Keratinocyte (primary cell): ENCODE results near the gene C17orf58. TPM values are rescaled to one million over a fixed set of nuclear protein-coding genes. Genes with fewer than 3 reads are reported as not detected.

ENCODE experiments used
- DNase-seq: peaks from one replicate; pipeline ENCODE4 v3.0.0-alpha.2; 2011; ENCODE audit warnings: low read depth, missing footprints, low spot score
- FAIRE-seq: peaks from 2 replicates; lab custom pipeline; 2011; peaks lifted over from hg19 to GRCh38; lab: Jason Lieb, UNC
- H2AFZ ChIP-seq: 2 replicates; pipeline ENCODE4 v1.6.0; 2012; ENCODE audit warnings: low read length, control low read depth, inconsistent platforms; ENCODE audit not compliant: control insufficient read depth
- H3K27ac ChIP-seq: 2 replicates; pipeline ENCODE4 v1.5.1; 2011; ENCODE audit warnings: low read length; ENCODE audit not compliant: control insufficient read depth, insufficient read depth
- H3K27me3 ChIP-seq: 3 replicates; pipeline ENCODE4 v1.6.0; 2011; ENCODE audit warnings: low read length; ENCODE audit not compliant: control insufficient read depth, insufficient read depth; ENCODE audit errors: extremely low read depth
- H3K36me3 ChIP-seq, 2 experiments: 2 replicates in 1 of 2; 3 replicates in 1 of 2; pipeline ENCODE4 v1.5.1; 2011; ENCODE audit warnings: low read length in 2 of 2, mild to moderate bottlenecking in 1 of 2; ENCODE audit not compliant: control insufficient read depth in 2 of 2, insufficient read depth in 2 of 2; ENCODE audit errors: extremely low read depth in 1 of 2
- H3K4me1 ChIP-seq: 3 replicates; pipeline ENCODE4 v1.5.1; 2011; ENCODE audit warnings: low read length; ENCODE audit not compliant: control insufficient read depth, insufficient read depth; ENCODE audit errors: extremely low read depth
- H3K4me2 ChIP-seq: 3 replicates; pipeline ENCODE4 v1.6.0; 2011; ENCODE audit warnings: low read depth, low read length; ENCODE audit not compliant: control insufficient read depth, insufficient read depth; ENCODE audit errors: extremely low read depth
- H3K4me3 ChIP-seq, 3 experiments: fragments of 200-600 bp in 1 of 3; sonication (generic) in 1 of 3; 2 replicates in 2 of 3; 3 replicates in 1 of 3; pipeline ENCODE4 v1.5.1; 2011 to 2016; ENCODE audit warnings: low read length in 3 of 3, mild to moderate bottlenecking in 3 of 3, control low read depth in 2 of 3, inconsistent platforms in 1 of 3, low read depth in 1 of 3, mixed read lengths in 1 of 3, mixed run types in 1 of 3, moderate library complexity in 1 of 3; ENCODE audit not compliant: control insufficient read depth in 2 of 3, insufficient read depth in 2 of 3; ENCODE audit errors: extremely low read depth in 1 of 3
- H3K79me2 ChIP-seq: 2 replicates; pipeline ENCODE4 v1.6.0; 2012; ENCODE audit warnings: low read length; ENCODE audit not compliant: control insufficient read depth, insufficient read depth
- H3K9ac ChIP-seq: 3 replicates; pipeline ENCODE4 v1.6.0; 2011; ENCODE audit warnings: low read length; ENCODE audit not compliant: control insufficient read depth, insufficient read depth; ENCODE audit errors: extremely low read depth
- H3K9me1 ChIP-seq: 3 replicates; pipeline ENCODE4 v1.6.0; 2011; ENCODE audit warnings: low read length; ENCODE audit not compliant: control insufficient read depth, insufficient read depth; ENCODE audit errors: extremely low read depth
- H3K9me3 ChIP-seq: 2 replicates; pipeline ENCODE4 v1.5.1; 2012; ENCODE audit warnings: low read depth, low read length; ENCODE audit not compliant: control insufficient read depth
- H4K20me1 ChIP-seq: 3 replicates; pipeline ENCODE4 v1.6.0; 2011; ENCODE audit warnings: low read length; ENCODE audit not compliant: control insufficient read depth, insufficient read depth; ENCODE audit errors: extremely low read depth
- EZH2 ChIP-seq: IDR thresholded peaks from one replicate; pipeline ENCODE4 v1.6.1; 2012; ENCODE audit warnings: inconsistent platforms, mild to moderate bottlenecking, low read length, moderate library complexity
- dilution Hi-C: fragments of 300-500 bp; cut with MboI; formaldehyde crosslinking; loops from one replicate; pipeline ENCODE4 v1.7.0; 2020; ENCODE audit warnings: low sequenced_read_pairs; ENCODE audit not compliant: extremely low pct_ligation_motif_present
- polyA plus RNA-seq, 5 experiments: library from polyadenylated mRNA; depleted of rRNA in 3 of 5; stranded (reverse) in 3 of 5; stranded (forward) in 1 of 5; unstranded in 1 of 5; fragments of >200 nt; gene quantifications; 1 replicate in 1 of 5; 2 replicates in 3 of 5; 3 replicates in 1 of 5; pipeline versions ENCODE4 v1.2.1 to v1.2.3, GENCODE V29; 2011 to 2012; ENCODE audit warnings: missing spikeins in 2 of 5, low read depth in 1 of 5, low replicate concordance in 1 of 5
- TF ChIP-seq, protein P1 (sequence below), 3 experiments: IDR thresholded peaks in 1 of 3; conservative IDR thresholded peaks in 1 of 3; optimal IDR thresholded peaks in 1 of 3; 2 replicates in 2 of 3; 3 replicates in 1 of 3; pipeline versions ENCODE3 to v1.5.1; 2011; ENCODE audit warnings: low read length in 3 of 3, mild to moderate bottlenecking in 3 of 3, moderate library complexity in 2 of 3, control low read depth in 1 of 3, inconsistent platforms in 1 of 3; ENCODE audit not compliant: insufficient read depth in 2 of 3; ENCODE audit errors: extremely low read depth in 1 of 3

C17orf58 gene
- polyA plus RNA-seq, 1 donor (not counting 4 experiments of a cell fraction or from before 2014, with no cell fraction given), result 6.1 TPM

DNA sequence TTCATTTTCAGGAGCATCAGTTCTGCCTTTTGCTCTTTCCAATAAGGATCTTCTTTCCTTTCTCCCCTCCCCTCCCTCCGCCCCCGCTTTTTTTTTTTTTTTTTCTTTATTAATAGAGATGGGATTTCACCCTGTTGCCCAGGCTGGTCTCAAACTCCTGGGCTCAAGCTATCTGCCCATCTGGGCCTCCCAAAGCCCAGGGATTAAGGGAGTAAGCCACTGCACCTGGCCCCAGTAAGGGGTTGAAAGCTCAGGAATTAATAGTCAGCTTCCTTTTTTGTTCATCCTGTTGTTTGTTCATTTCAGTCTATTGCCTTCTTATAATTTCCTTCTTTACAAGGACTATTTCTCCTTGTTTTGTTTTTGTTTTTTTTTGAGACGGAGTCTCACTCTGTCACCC is 7.9 kb upstream of the C17orf58 start:
- H2AFZ ChIP-seq, result no peak overlapping the region
- no peak for FAIRE-seq
- H3K9me1 ChIP-seq, result no peaks in the 10 kb centered on the region
- no peak for TF ChIP-seq EZH2
- TF ChIP-seq, protein P1, sequence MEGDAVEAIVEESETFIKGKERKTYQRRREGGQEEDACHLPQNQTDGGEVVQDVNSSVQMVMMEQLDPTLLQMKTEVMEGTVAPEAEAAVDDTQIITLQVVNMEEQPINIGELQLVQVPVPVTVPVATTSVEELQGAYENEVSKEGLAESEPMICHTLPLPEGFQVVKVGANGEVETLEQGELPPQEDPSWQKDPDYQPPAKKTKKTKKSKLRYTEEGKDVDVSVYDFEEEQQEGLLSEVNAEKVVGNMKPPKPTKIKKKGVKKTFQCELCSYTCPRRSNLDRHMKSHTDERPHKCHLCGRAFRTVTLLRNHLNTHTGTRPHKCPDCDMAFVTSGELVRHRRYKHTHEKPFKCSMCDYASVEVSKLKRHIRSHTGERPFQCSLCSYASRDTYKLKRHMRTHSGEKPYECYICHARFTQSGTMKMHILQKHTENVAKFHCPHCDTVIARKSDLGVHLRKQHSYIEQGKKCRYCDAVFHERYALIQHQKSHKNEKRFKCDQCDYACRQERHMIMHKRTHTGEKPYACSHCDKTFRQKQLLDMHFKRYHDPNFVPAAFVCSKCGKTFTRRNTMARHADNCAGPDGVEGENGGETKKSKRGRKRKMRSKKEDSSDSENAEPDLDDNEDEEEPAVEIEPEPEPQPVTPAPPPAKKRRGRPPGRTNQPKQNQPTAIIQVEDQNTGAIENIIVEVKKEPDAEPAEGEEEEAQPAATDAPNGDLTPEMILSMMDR (optimal IDR thresholded peaks at IDR 0.05 in 1 of 3, IDR thresholded peaks at IDR 0.05 in 1 of 3, conservative IDR thresholded peaks at IDR 0.05 in 1 of 3; ENCODE audit: extremely low read depth in 1 of 3, insufficient read depth in 2 of 3, low read length in 3 of 3), result no peak
- H3K9ac ChIP-seq, result no peak overlapping the region
- H4K20me1 ChIP-seq, result no peaks in the 10 kb centered on the region
- no peak for DNase-seq
- no peaks in the 10 kb centered on the region for H3K36me3 ChIP-seq
- no peaks in the 10 kb centered on the region for H3K79me2 ChIP-seq
- H3K27me3 ChIP-seq, result no peaks in the 10 kb centered on the region
- H3K4me1 ChIP-seq, result peaks cover 4% of the 10 kb centered on the region
- H3K4me2 ChIP-seq, result no peak overlapping the region
- dilution Hi-C loops, result no loop called here
- H3K27ac ChIP-seq, result no peak overlapping the region
- no peaks in the 10 kb centered on the region for H3K9me3 ChIP-seq
- no peak overlapping the region for H3K4me3 ChIP-seq

DNA sequence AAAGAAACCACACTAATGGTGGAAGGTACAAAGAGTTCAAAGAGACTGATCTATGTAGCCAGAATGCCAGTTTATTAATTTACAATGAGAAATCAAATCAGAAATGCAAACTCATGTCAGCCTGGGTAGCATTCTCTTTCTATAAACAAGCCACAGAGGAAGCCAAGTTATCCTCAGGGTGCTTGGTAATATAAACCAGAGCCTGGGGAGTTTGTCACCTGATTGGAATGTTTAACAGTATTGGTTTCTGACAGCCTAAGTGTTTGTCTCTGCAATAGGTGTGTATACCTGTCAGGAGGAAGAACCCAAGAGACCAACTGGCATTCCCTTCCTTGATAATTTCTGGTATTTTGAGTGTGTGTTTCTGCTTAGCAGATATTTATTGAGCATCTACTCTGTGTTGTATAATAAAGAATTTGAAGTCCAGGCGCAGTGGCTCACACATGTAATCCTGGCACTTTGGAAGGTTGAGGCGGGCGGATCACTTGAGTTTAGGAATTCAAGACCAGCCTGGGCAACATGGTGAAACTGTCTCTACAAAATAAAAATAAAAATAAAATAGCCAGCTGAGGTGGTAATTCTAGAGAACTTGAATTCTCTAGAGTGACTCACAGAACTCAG is 3.1 kb upstream of the C17orf58 start:
- no peaks in the 10 kb centered on the region for H3K36me3 ChIP-seq
- FAIRE-seq (peak; percentile 89), DNase-seq (no peak)
- H3K79me2 ChIP-seq, result no peaks in the 10 kb centered on the region
- dilution Hi-C loops, result no loop called here
- H3K27me3 ChIP-seq, result no peaks in the 10 kb centered on the region
- TF ChIP-seq, protein P1 (optimal IDR thresholded peaks at IDR 0.05 in 1 of 3, IDR thresholded peaks at IDR 0.05 in 1 of 3, conservative IDR thresholded peaks at IDR 0.05 in 1 of 3; ENCODE audit: extremely low read depth in 1 of 3, insufficient read depth in 2 of 3, low read length in 3 of 3), result no peak
- TF ChIP-seq EZH2, result no peak
- H2AFZ ChIP-seq, result no peak overlapping the region
- no peak overlapping the region for H3K27ac ChIP-seq
- no peaks in the 10 kb centered on the region for H3K9me3 ChIP-seq
- H3K9me1 ChIP-seq, result no peaks in the 10 kb centered on the region
- H3K9ac ChIP-seq, result no peak overlapping the region
- peaks cover 27% of the 10 kb centered on the region for H3K4me1 ChIP-seq
- no peaks in the 10 kb centered on the region for H4K20me1 ChIP-seq
- H3K4me3 ChIP-seq, result no peak overlapping the region
- H3K4me2 ChIP-seq, result peak overlapping the region; percentile 22
